Stomach smooth muscle (tissue), 2 donors: ENCODE results near the gene ZNRF3.

Experiments
- H3K27ac ChIP-seq: one replicate; pipeline ENCODE4 v1.7.0; 2013; ENCODE audit warnings: mild to moderate bottlenecking, low read length, inconsistent platforms
- H3K27me3 ChIP-seq, 2 donors: one replicate each; pipeline ENCODE4 v1.7.0; 2013; ENCODE audit warnings: low read length in 2 of 2; ENCODE audit not compliant: insufficient read depth in 2 of 2, control insufficient read depth in 1 of 2
- H3K36me3 ChIP-seq, 2 donors: one replicate each; pipeline ENCODE4 v1.7.0; 2013; ENCODE audit warnings: low read length in 2 of 2; ENCODE audit not compliant: control insufficient read depth in 2 of 2, insufficient read depth in 2 of 2
- H3K4me1 ChIP-seq: one replicate; pipeline ENCODE4 v1.7.0; 2013; ENCODE audit warnings: low read length; ENCODE audit not compliant: control insufficient read depth, insufficient read depth
- H3K4me3 ChIP-seq, 2 donors: one replicate each; pipeline ENCODE4 v1.7.0; 2013; ENCODE audit warnings: low read length in 2 of 2
- H3K9ac ChIP-seq, 2 donors: one replicate each; pipeline ENCODE4 v1.7.0; 2013; ENCODE audit warnings: low read length in 2 of 2, mild to moderate bottlenecking in 1 of 2
- H3K9me3 ChIP-seq, 2 donors: one replicate each; pipeline ENCODE4 v1.7.0; 2013; ENCODE audit warnings: low read length in 2 of 2; ENCODE audit not compliant: control insufficient read depth in 2 of 2
- donor health status: healthy.
- donor health status: Pancreatic carcinoma.

Gene ZNRF3

DNA sequence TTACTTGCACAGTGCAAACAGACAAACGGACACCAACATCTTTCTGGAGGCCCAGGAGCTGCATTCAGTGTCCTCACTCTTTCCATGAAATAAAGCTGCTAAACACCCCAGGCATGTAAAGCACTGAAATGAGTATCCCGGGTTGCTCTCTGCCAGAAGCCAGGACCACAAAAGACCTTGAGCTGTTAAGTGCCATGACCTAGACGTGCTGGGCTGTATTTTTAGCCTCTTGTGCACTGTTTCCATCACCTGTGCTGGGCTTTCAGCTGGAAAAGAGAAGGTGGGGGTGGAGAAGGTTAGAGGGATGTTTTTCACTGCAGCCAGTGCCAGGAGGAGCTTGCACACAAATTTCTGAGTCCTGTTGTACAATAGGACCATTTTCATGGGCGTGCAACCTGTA, 186.1 kb downstream of the ZNRF3 start:
- Histone ChIP-seq H3K36me3 (no peaks in the 10 kb centered on the region), H3K4me3 (no peak overlapping the region), H3K27ac (no peak overlapping the region), H3K9me3 (no peaks in the 10 kb centered on the region), H3K27me3 (peaks cover 0 to 5% of the 10 kb centered on the region in 2 donors), H3K4me1 (peaks cover 26% of the 10 kb centered on the region), H3K9ac (no peak overlapping the region)

DNA sequence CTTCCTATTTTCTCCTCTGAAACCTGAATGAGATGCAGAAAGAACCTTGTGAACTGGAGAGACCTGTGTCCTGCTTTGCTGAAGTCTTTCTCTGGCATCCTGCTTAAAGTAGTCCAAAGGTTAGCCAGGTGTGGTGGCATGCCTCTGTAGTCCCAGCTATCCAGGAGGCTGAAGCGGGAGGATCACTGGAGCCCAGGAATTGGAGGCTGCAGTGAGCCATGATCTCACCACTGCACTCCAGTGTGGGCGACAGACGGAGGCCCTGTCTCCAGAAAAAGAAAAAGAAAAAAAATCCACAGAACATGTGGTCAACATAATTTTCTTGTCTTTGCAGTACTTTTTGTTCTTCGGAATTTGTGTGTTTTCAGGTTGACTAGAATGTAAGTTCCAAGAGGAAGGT, 187.1 kb downstream of the ZNRF3 start:
- peaks cover 28% of the 10 kb centered on the region for H3K4me1 ChIP-seq
- no peak overlapping the region for H3K9ac ChIP-seq
- H3K36me3 ChIP-seq = no peaks in the 10 kb centered on the region
- H3K4me3 ChIP-seq = no peak overlapping the region
- no peak overlapping the region for H3K27ac ChIP-seq
- peaks cover 0 to 5% of the 10 kb centered on the region in 2 donors for H3K27me3 ChIP-seq
- H3K9me3 ChIP-seq = no peaks in the 10 kb centered on the region

DNA sequence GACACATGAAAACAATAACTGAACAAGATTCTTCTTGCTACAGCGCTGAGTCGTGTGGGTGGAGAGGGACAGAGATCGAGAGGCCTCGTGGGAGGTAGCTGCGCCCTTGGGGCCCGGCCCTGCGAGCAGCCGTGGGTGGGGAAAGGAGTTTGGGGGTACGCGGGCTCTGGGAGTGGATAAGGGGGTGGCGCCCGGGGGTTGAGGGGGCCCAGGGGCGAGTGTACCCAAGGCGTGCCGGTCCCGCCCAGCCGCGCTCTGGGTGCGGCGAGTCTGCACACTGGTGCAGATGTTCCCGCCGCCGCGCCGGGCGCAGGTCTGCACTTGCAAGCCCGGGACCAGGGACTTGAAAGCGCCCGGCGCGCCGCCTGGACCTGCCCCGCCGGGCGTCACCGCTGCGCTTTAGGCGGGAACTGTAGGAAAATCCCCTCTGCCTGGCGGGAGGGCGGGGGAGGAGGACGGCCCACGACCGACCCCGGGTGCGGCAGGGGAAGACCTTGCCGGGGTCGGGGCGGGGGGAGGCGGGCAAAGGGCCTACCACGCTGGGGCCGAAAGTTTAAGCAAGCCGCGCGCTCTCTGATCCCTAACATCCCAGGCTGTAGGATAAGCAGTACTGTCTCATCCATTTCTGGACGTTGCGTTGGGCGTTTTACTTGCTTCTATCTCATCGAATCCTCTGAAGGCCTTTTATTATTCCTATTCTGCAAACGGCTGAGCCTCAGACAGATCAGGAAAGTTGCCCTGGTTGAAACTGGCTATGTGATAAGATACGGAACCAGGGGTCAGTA, 188.1 kb downstream of the ZNRF3 start:
- H3K27ac ChIP-seq = no peak overlapping the region
- H3K36me3 ChIP-seq = no peaks in the 10 kb centered on the region
- H3K9me3 ChIP-seq = no peaks in the 10 kb centered on the region
- peaks cover 0 to 5% of the 10 kb centered on the region in 2 donors for H3K27me3 ChIP-seq
- peak overlapping the region; percentile 44 to 62 for H3K4me3 ChIP-seq
- H3K4me1 ChIP-seq = peaks cover 28% of the 10 kb centered on the region
- H3K9ac ChIP-seq = no peak overlapping the region

DNA sequence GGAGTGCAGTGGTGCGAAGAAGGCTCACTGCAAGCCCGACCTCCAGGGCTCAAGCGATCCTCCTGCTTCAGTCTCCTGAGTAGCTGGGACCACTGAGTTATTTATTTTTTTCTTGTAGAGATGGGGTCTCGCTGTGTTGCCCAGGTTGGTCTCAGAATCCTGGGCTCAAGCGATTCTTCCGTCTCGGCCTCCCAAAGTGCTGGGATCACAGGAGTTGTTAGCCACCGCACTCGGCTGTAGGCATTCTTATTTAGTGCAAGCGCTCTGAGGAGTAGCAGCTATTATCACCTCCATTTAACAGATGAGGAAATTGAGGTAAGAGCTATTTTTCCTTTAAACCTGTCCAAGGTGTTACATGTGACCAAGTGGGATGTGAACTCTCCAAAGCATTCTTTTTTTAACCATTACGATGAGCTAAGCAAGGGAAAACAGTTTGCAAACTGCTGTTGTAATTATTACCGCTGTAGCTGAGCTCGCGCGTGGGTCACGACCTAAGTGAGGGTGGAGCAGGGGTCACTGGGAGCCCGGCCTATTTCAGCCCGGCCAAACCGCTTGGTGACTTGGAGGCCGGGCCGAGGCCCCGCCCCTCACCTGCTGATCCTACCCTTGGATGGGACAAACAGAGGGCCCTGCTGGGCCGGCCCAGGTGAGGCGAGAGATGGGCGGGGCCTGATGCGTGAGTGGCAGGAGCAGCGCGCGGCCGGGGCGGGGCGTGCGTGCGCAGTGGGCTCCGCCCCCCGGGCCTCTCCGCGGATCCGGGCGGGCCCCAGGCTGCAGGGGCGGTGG, 189.0 kb downstream of the ZNRF3 start:
- peaks cover 0 to 5% of the 10 kb centered on the region in 2 donors for H3K27me3 ChIP-seq
- H3K4me1 ChIP-seq = peaks cover 28% of the 10 kb centered on the region
- no peak overlapping the region for H3K27ac ChIP-seq
- H3K4me3 ChIP-seq = peak overlapping the region; percentile 69 to 76
- H3K36me3 ChIP-seq = no peaks in the 10 kb centered on the region
- no peaks in the 10 kb centered on the region for H3K9me3 ChIP-seq
- peak overlapping the region in 1 of 2 donors; percentile 22 for H3K9ac ChIP-seq

DNA sequence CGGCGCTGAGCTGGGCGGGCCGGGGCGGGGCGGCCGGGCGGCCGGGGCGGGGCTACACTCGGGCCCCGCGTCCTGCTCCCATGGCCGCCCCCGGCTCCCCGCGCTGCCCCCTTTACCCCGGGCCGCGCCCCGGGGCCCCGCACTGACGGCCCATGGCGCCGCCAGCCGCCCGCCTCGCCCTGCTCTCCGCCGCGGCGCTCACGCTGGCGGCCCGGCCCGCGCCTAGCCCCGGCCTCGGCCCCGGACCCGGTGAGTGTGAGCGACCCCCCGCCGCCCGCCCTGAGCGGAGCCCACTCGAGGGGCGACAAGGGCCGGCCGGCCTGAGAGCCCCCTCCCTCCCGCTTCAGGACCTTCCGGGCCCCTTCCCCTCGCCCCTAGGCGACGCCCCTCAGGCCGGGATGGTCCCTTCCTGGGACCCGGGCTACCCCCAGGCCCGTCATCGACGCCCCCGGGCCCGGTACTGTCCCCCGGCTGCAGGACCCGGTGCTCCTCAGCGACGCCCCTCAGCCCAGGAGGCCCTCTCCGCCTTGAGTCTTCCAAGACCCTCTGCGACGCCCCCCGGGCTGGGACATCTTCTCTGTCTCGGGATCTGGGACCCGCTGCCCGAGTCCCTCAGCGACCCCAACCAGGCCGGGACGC, 189.7 kb downstream of the ZNRF3 start, which contains the start of gene KREMEN1:
Gene KREMEN1 (plus strand): TSS at position 57 of the 639 bp plus-strand sequence. CDS start 96 bp downstream, at position 153.
- Histone ChIP-seq H3K4me3 (peak within 1 kb of the TSS; percentile 69 to 76), H3K36me3 (no peaks in the 10 kb centered on the region), H3K9ac (peak within 1 kb of the TSS; percentile 29 to 55), H3K9me3 (no peaks in the 10 kb centered on the region), H3K27ac (no peak within 1 kb of the TSS), H3K27me3 (peaks cover 0 to 5% of the 10 kb centered on the region in 2 donors), H3K4me1 (peaks cover 28% of the 10 kb centered on the region)

DNA sequence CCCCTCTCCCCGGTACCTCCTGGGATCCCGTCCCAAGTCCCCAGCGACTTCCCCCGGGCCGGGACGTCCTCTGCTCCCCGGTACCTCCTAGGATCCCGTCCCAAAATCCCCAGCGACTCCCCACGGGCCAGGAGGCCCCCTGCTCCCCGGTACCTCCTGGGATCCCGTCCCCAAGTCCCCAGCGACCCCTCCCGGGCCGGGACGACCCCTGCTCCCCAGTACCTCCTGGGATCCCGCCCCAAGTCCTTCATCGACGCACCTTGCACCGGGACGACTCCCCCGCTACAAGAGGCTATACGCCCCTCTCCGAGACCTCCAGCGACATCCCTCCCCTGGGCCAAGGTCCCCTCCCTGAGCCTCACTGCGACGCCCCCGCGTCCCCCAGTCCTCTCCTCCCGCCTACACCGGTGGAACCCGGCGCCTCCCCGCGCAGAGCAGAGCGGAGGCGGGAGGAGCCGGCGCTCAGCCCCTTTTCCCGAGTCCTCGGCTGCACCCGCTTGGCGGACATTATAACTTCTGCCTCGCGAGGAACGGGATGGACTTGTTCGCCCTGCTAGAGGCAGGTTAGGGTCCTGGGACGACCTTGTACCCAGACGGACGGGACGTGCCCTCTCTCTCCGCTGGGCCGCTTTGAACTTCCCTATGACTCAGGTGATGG, 190.4 kb downstream of the ZNRF3 start:
- no peaks in the 10 kb centered on the region for H3K36me3 ChIP-seq
- peaks cover 0 to 5% of the 10 kb centered on the region in 2 donors for H3K27me3 ChIP-seq
- H3K9ac ChIP-seq = peak overlapping the region; percentile 29 to 55
- peak overlapping the region; percentile 67 to 76 for H3K4me3 ChIP-seq
- H3K27ac ChIP-seq = no peak overlapping the region
- no peaks in the 10 kb centered on the region for H3K9me3 ChIP-seq
- peaks cover 28% of the 10 kb centered on the region for H3K4me1 ChIP-seq

DNA sequence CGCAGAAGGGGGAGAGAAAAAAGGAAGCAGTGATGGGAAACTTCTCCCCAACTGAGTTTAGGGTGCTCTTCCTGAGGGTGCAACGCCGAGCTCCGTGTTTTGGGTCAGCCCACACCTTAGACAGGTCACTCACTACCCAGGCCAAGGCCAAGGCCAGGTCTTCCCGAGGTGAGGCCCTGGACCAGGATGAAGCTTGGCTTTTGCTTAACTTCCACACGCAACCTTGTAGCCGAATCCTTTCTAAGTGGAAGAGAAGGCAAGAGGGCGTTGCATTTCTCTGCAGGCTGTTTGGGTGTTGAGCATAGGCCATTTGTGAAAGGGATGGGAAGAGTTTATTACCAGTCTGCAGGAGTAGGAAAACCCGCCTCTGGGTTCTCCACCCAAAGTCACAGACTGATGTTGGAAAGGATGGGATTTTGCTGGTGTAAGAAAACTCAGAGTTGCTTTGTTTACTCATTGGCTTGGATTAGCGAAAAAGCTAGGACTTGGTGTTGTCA, 191.0 kb downstream of the ZNRF3 start:
- no peaks in the 10 kb centered on the region for H3K36me3 ChIP-seq

DNA sequence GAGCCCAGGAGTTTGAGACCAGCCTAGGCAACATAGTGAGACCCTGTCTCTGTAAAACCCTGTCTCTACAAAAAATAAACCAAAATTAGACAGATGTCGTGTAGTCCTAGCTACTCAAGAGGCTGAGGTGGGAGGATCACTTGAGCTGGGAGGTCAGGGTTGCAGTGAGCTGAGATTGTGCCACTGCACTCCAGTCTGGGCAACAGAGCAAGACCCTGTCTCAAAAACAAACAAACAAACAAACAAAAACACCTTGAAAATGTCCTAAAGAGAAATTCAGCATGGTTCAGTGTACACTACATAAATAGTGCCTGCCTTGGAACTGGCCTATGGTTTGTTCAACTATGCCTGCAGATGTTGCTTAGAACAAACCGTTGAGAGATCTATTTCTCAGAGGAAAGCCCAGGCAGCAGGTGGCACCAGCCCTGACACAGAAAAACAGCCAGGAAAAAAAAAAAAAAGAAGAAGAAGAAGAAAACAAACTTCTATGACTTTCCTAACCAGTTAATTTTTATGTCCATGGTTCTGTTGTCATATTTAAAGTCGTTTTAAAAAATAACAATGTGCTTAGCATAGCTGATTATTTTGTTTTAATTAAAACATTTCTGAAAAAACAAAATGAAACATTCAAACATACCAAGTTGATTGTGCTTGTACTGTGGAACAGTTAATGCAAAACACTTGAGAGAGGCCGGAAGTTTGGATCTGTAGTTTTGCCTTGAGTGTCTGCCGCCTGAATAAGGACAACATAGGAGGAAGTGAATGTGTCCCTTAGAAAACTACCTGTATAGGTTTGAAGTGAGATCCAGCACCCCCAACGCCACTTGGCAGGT, 194.9 kb downstream of the ZNRF3 start:
- no peaks in the 10 kb centered on the region for H3K36me3 ChIP-seq
- H3K4me1 ChIP-seq = peaks cover 16% of the 10 kb centered on the region
- no peak overlapping the region for H3K27ac ChIP-seq
- no peak overlapping the region for H3K9ac ChIP-seq
- no peaks in the 10 kb centered on the region for H3K9me3 ChIP-seq
- H3K27me3 ChIP-seq = no peaks in the 10 kb centered on the region
- no peak overlapping the region for H3K4me3 ChIP-seq

More for the DNA sequence above, 191.0 kb downstream of the ZNRF3 start:
- peaks cover 28% of the 10 kb centered on the region for H3K4me1 ChIP-seq
- no peak overlapping the region for H3K27ac ChIP-seq
- H3K9ac ChIP-seq = no peak overlapping the region
- no peaks in the 10 kb centered on the region for H3K9me3 ChIP-seq
- H3K4me3 ChIP-seq = peak overlapping the region; percentile 67 to 76
- peaks cover 0 to 5% of the 10 kb centered on the region in 2 donors for H3K27me3 ChIP-seq

DNA sequence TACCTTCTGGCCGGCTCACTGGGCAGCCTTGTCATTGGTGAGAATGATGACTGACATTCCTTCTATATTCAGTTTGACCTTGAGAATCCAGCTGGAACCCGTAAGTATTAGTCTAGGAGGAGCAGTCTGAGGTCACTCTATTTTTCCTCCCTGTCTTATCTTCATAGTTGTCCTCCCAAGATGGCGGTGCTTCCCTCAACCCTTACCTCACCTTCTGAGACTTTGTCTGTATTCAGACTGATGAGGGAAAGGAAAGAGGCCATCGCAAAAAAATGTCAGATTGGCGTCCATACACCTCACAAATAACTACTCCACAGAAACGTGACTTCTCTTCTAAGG, 195.5 kb downstream of the ZNRF3 start:
- H3K4me1 ChIP-seq = peaks cover 10% of the 10 kb centered on the region
- no peaks in the 10 kb centered on the region for H3K27me3 ChIP-seq
- no peak overlapping the region for H3K9ac ChIP-seq
- no peaks in the 10 kb centered on the region for H3K36me3 ChIP-seq
- no peak overlapping the region for H3K4me3 ChIP-seq
- no peaks in the 10 kb centered on the region for H3K9me3 ChIP-seq
- H3K27ac ChIP-seq = no peak overlapping the region
